HPDE6-E6E7 (cell line): ENCODE results near the gene FAM200B.

Experiments
- DNase-seq: peaks from one replicate; pipeline ENCODE4 v3.0.0; 2011; ENCODE audit warnings: missing footprints; ENCODE audit errors: extremely low spot score

FAM200B gene

DNA sequence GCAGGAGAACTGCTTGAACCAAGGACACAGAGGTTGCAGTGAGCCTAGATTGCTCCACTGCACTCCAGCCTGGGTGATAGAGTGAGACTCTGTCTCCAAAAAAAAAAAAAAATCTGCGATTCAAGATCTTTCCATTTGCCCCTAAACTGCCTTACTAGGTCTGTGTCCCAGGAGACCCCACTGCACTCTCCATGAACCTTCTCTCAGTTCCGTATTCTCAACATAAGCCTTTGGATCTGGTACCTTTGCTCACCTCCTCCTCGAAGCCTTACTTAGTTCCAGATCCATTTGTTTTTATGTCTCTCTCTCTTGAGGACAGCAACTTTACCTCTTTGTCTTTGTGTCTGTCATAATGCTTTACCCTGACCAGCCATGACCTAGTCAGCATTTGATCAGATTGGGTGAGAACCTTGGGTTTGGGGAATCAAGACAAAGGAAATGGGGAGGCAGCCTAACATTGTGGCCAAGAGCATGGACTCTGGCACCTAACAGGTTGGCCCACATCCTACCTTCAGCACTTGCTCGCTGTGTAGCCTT, 55.0 kb downstream of the FAM200B start:
- DNase-seq: no peak

DNA sequence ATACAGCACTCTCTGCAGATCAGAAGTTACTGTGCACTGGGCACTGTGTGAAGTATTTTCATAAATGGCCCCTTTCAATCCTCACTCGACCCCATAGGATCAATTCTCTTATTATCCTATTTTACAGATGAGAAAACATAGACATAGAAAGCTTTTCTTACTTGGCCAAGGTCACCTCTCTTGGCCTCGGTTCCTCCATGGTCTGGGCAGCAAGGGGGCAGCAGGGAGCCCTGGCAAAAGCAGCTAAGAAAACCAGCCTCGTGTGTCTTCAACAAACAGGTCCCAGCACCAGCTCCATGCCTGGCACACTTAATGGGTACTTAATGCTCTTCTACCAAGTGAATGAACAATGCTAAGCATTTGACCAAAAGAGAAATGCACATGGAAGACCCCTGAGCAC, 55.6 kb downstream of the FAM200B start:
- no peak for DNase-seq

DNA sequence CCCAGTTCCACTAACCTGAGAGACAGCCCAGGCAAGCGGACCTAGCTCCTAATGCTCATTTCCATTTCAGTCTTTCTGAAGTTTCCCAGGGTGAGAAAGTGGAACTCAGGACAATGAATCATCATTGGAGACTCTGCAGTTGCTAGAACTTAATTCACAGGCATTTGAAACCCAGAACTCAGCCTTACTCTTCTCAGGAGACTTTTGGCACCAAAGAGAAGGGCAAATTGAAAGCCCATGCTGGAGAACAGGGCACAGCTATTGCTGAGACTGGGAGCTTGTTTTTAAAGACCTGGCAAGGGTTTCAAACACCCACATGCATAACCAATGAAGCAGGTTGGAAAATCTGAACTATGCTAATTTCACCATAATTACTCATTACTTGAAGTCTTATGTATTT, 57.2 kb downstream of the FAM200B start:
- DNase-seq: no peak
